Nephron (organoid): ENCODE data around the gene PIK3AP1.
"Not testable (repeated sequence)": the region's sequence is repeated elsewhere in the genome, so short reads cannot be mapped to it uniquely, and the experiment has no call there.

Experiments
- H3K27ac Mint-ChIP-seq, 3 experiments: 2 replicates each; pipeline ENCODE4 v1.8.0; 2020; ENCODE audit warnings: mixed read lengths in 3 of 3, mild to moderate bottlenecking in 2 of 3, moderate library complexity in 1 of 3
- H3K27me3 Mint-ChIP-seq: 2 replicates; pipeline ENCODE4 v1.8.0; 2021; ENCODE audit warnings: low read depth, mild to moderate bottlenecking, moderate library complexity, mixed read lengths
- H3K36me3 Mint-ChIP-seq: 2 replicates; pipeline ENCODE4 v1.8.0; 2020; ENCODE audit warnings: low read depth, mixed read lengths
- H3K4me1 Mint-ChIP-seq: 2 replicates; pipeline ENCODE4 v1.8.0; 2020; ENCODE audit warnings: mixed read lengths
- H3K4me3 Mint-ChIP-seq, 3 experiments: 2 replicates each; pipeline ENCODE4 v1.8.0; 2020; ENCODE audit warnings: mild to moderate bottlenecking in 3 of 3, mixed read lengths in 3 of 3, moderate library complexity in 2 of 3
- H3K9me3 Mint-ChIP-seq: 2 replicates; pipeline ENCODE4 v1.8.0; 2020; ENCODE audit warnings: mixed read lengths
- TF ChIP-seq, protein P1 (sequence below), 3 experiments: fragments of 200-600 bp; sonication (generic); IDR thresholded peaks; one replicate each; pipeline ENCODE4 v1.5.0; 2021; ENCODE audit warnings: antibody characterized with exemption in 3 of 3; ENCODE audit not compliant: unreplicated experiment in 3 of 3

The PIK3AP1 gene

DNA sequence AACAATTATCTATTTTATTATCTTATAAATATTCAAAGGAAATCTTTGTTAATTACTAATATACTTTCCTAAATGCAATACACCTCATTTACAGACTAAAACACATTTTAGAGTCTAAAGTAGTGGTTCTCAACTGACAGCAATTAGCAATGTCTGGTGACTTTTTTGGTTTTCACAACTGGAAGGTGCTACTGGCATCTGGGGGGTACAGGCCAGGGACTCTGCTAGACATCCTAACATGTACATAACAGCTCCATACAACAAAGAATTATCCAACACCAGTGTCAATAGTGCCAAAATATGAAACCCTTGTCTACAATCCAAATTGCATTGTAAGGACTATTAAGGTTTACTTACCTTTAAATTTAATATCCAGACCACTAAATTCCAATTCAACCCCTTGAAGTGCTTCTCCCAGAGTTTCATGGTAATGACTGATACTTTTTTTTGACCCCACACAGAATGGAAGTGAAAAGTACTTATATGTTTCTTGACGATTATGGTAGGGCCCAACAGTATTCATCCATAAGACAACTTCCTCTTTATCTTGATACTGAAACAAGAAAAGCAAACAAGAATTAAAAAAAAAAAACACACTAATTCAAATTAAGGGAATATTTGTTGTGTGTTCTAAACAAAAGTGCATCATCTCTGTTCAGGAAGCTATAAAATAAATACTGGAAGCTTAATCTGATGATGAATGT is 143.9 kb downstream of the PIK3AP1 start:
- no peaks in the 10 kb centered on the region for H3K27me3 Mint-ChIP-seq
- no peak overlapping the region for H3K27ac Mint-ChIP-seq
- H3K4me1 Mint-ChIP-seq, result peaks cover 32% of the 10 kb centered on the region
- no peaks in the 10 kb centered on the region for H3K9me3 Mint-ChIP-seq
- TF ChIP-seq, protein P1, sequence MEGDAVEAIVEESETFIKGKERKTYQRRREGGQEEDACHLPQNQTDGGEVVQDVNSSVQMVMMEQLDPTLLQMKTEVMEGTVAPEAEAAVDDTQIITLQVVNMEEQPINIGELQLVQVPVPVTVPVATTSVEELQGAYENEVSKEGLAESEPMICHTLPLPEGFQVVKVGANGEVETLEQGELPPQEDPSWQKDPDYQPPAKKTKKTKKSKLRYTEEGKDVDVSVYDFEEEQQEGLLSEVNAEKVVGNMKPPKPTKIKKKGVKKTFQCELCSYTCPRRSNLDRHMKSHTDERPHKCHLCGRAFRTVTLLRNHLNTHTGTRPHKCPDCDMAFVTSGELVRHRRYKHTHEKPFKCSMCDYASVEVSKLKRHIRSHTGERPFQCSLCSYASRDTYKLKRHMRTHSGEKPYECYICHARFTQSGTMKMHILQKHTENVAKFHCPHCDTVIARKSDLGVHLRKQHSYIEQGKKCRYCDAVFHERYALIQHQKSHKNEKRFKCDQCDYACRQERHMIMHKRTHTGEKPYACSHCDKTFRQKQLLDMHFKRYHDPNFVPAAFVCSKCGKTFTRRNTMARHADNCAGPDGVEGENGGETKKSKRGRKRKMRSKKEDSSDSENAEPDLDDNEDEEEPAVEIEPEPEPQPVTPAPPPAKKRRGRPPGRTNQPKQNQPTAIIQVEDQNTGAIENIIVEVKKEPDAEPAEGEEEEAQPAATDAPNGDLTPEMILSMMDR (IDR thresholded peaks at IDR 0.05; ENCODE audit: unreplicated experiment in 3 of 3), result no peak
- no peak overlapping the region for H3K4me3 Mint-ChIP-seq
- peaks cover 38% of the 10 kb centered on the region for H3K36me3 Mint-ChIP-seq

DNA sequence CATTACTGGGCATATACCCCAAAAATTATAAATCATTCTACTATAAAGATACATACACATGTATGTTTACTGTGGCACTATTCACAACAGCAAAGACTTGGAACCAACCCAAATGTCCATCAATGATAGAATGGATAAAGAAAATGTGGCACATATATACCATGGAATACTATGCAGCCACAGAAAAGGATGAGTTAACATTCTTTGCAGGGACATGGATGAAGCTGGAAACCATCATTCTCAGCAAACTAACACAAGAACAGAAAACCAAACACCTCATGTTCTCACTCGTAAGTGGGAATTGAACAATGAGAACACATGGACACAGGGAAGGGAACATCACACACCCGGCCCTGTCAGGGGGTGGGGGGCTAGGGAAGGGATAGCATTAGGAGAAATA is 145.8 kb downstream of the PIK3AP1 start:
- Mint-ChIP-seq H3K36me3 (peaks cover 47% of the 10 kb centered on the region), H3K4me1 (peaks cover 16% of the 10 kb centered on the region)
- H3K9me3 Mint-ChIP-seq, H3K4me3 Mint-ChIP-seq, H3K27me3 Mint-ChIP-seq, H3K27ac Mint-ChIP-seq: not testable (repeated sequence)

DNA sequence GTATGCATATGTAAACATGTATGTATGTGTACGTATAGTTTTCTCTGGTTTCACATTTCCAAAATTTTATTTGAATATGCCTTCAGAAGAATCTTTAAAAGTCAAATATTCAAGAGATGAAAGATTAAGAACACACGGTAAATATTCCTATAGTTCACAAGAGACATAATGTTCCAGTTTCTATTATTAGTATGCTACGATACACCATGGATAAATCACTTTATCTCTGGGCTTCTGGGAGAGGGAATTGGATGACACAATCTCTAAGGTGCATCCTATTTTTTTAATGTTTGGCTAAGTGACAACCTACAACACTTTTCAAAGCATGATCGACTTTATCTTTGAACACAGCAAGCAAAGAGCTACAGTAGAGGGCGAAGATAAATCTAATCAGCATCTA is 147.3 kb downstream of the PIK3AP1 start:
- Mint-ChIP-seq H3K4me1 (peaks cover 8% of the 10 kb centered on the region), H3K36me3 (peaks cover 57% of the 10 kb centered on the region), H3K4me3 (no peak overlapping the region), H3K27ac (no peak overlapping the region), H3K27me3 (no peaks in the 10 kb centered on the region), H3K9me3 (no peaks in the 10 kb centered on the region)
- TF ChIP-seq, protein P1 (IDR thresholded peaks at IDR 0.05; ENCODE audit: unreplicated experiment in 3 of 3), result no peak

DNA sequence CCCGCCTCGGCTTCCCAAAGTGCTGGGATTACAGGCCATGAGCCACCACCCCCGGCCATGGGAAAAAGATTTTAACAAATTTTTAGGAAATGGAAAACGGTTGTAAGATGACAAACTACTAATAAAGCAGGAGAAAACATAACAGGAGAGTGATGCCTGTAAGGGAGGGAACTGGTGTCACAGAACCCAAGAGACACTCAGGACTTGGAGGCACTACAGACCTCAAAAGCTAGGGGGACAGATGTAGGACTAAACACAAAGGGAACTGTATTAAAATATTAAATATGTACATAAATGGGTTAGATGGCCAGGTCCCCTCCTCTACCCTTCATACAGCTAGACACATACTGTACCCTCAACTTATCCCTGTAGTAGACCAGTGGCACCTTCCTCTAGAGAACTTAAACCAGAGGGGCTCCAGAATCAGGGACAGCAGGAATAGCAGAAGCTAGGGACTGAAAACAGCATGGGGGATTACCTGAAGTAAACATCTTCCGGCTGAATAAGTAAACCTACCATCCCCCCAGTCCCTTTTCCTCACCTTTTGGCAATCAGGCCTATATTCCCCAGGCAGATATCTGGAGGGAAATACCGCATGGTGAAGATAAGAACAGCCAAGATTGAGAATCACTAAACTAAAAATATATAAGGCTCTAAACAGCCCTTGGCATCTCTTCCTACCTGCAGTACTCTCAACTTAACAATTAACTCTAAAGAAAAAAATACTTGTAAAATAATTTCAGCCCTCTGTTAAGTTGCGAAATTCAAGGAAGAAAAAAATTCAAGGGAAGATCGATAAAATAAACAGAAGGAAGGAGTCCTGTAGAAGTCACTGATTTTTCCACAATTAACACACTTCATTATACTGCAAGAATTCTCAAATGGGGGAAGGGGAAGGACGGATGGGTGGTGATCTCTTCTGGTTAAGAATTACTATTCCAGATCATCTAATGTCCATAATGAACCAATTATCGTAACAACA is 149.0 kb downstream of the PIK3AP1 start:
- H3K27me3 Mint-ChIP-seq, result no peaks in the 10 kb centered on the region
- H3K4me3 Mint-ChIP-seq, result no peak overlapping the region
- peaks cover 67% of the 10 kb centered on the region for H3K36me3 Mint-ChIP-seq

DNA sequence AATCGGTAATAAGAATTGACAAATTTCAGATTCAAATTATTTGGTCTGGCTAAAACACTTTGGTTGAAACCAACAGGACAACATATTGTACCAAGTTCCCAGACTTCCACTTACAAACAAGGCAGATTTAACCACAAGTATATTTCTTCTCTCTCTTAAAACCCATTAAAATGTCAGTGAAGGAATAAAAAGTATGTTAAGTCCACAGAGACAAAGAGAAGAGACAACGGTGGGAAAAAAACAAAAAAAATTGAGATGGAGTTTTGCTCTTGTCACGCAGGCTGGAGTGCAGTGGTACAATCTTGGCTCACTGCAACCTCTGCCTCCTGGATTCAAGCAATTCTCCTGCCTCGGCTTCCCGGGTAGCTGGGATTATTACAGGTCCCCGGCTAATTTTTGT is 149.8 kb downstream of the PIK3AP1 start:
- Mint-ChIP-seq H3K9me3 (no peaks in the 10 kb centered on the region), H3K4me1 (peaks cover 5% of the 10 kb centered on the region), H3K36me3 (peaks cover 70% of the 10 kb centered on the region), H3K4me3 (no peak overlapping the region), H3K27ac (no peak overlapping the region), H3K27me3 (no peaks in the 10 kb centered on the region)
- TF ChIP-seq, protein P1 (IDR thresholded peaks at IDR 0.05; ENCODE audit: unreplicated experiment in 3 of 3), result no peak

More for the DNA sequence above, 149.0 kb downstream of the PIK3AP1 start:
- Mint-ChIP-seq H3K9me3 (no peaks in the 10 kb centered on the region), H3K27ac (no peak overlapping the region), H3K4me1 (peaks cover 5% of the 10 kb centered on the region)
- TF ChIP-seq, protein P1 (IDR thresholded peaks at IDR 0.05; ENCODE audit: unreplicated experiment in 3 of 3), result no peak

DNA sequence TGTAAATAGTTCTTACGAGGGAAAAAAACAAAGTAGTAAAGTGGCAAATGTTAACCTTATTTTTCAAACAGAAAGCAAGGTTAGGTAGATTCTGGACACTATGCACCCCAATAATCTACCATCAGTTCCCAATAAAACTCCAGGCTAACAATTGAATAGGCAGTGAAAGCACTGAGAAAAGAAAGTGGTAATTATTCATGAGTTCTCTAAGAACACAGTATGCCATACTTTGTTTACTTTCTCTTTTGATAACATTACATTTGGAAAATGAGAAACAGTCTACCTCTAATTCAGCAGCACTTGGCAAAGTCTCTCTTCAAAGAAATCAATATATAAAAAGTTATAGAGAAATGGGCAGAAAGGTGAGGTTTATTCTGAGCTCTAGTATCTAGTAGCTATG is 151.9 kb downstream of the PIK3AP1 start:
- H3K36me3 Mint-ChIP-seq, result peaks cover 61% of the 10 kb centered on the region
- no peak overlapping the region for H3K4me3 Mint-ChIP-seq
- H3K9me3 Mint-ChIP-seq, result no peaks in the 10 kb centered on the region
- no peaks in the 10 kb centered on the region for H3K27me3 Mint-ChIP-seq
- peaks cover 5% of the 10 kb centered on the region for H3K4me1 Mint-ChIP-seq
- TF ChIP-seq, protein P1 (IDR thresholded peaks at IDR 0.05; ENCODE audit: unreplicated experiment in 3 of 3), result no peak
- H3K27ac Mint-ChIP-seq, result no peak overlapping the region
